Activated naive CD8-positive, alpha-beta T cell (primary cell): ENCODE data around the gene C3orf70.
"Not testable (repeated sequence)": the region's sequence is repeated elsewhere in the genome, so short reads cannot be mapped to it uniquely, and the experiment has no call there.

Experiments
- H3K27ac Mint-ChIP-seq: one replicate; pipeline ENCODE4 v1.8.0; 2021; ENCODE audit warnings: mixed read lengths
- H3K27me3 Mint-ChIP-seq: one replicate; pipeline ENCODE4 v1.8.0; 2021; ENCODE audit warnings: mixed read lengths
- H3K36me3 Mint-ChIP-seq: one replicate; pipeline ENCODE4 v1.8.0; 2021; ENCODE audit warnings: mixed read lengths
- H3K4me1 Mint-ChIP-seq: one replicate; pipeline ENCODE4 v1.8.0; 2021; ENCODE audit warnings: low read depth, mixed read lengths
- H3K4me3 Mint-ChIP-seq: one replicate; pipeline ENCODE4 v1.8.0; 2021; ENCODE audit warnings: mild to moderate bottlenecking, mixed read lengths
- H3K9me3 Mint-ChIP-seq: one replicate; pipeline ENCODE4 v1.8.0; 2021; ENCODE audit warnings: low read depth, mixed read lengths

Gene C3orf70

DNA sequence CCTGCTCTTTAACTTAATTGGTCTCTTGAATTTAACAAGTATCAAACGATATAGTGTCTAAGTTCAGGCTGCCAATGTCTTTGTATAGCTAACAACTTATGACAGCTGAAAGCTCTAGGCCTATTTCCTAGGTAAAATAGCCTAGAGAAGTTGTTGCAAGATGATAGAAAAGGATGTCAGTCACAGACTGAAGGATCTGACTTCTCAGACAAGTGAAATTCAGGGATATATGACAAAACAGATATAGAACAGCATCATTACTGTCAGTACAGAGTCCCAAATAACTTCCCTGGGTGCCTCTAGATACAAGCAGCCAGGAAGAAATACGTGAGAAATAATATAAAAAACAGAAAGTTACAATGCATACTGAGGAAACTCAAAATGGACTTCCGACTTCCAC lies 26.7 kb downstream of the C3orf70 start:
- H3K9me3 Mint-ChIP-seq, result no peaks in the 10 kb centered on the region
- peaks cover 5% of the 10 kb centered on the region for H3K27me3 Mint-ChIP-seq
- no peaks in the 10 kb centered on the region for H3K4me1 Mint-ChIP-seq
- no peak overlapping the region for H3K4me3 Mint-ChIP-seq
- H3K36me3 Mint-ChIP-seq, result no peaks in the 10 kb centered on the region
- H3K27ac Mint-ChIP-seq, result no peak overlapping the region

DNA sequence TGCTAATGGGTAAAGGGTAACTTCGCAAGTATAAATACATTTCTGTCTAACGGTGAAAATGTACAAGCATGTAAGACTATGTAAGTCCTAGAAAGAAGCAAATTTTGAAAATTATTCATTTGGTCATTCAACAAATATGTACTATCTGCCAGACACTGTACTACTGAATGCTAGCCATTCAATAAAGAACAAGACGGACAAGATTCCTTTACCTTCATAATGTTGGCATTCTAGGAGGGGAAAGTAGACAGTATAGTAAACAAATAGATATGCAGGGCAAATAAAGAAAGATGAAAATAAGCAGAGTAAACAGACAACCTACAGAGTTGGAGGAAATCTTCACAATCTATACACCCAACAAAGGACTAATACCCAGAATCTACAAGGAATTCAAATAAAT lies 32.7 kb downstream of the C3orf70 start:
- Mint-ChIP-seq H3K36me3 (no peaks in the 10 kb centered on the region), H3K27me3 (peaks cover 20% of the 10 kb centered on the region), H3K4me1 (no peaks in the 10 kb centered on the region), H3K4me3 (no peak overlapping the region), H3K27ac (no peak overlapping the region), H3K9me3 (no peaks in the 10 kb centered on the region)

DNA sequence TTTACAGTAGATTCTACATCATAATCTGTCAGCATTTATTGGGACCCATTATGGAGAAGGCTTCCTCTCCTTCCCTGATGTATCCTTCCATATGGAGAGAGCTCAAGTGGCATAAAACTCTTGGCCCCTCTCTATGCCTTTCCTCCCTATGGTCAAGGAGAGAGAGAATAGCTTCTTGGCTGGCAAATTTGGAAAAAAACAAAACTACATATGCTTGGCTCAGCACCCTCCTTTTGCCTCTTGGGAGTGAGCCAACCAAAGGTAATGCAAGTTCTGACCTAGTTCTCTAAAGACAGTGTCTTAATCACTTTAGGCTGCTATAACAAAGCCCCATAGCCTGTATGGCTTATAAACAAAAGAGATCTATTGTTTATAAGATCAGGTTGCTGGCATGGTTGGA lies 37.5 kb downstream of the C3orf70 start:
- Mint-ChIP-seq H3K4me3 (no peak overlapping the region), H3K27me3 (peaks cover 23% of the 10 kb centered on the region), H3K27ac (no peak overlapping the region), H3K36me3 (no peaks in the 10 kb centered on the region), H3K4me1 (no peaks in the 10 kb centered on the region), H3K9me3 (no peaks in the 10 kb centered on the region)

DNA sequence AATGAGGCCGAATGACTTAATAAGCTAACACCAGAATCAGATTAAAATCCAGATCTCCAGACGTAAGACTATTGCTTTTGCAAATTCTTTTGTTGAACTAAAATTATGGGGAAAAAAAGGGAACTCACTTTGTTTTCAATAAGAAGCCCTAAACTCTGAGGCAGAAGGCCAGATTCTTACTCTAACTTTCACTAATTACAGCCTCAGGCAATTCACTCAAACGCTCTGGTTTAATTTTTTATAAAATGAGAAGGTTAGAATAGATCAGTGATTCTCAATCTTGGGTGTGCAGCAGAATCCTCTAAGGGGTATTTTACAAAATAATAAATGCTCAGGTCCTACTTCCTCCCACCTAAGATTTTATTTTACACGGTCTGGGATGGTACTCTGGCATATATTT lies 38.1 kb downstream of the C3orf70 start:
- Mint-ChIP-seq H3K27ac (no peak overlapping the region), H3K4me1 (no peaks in the 10 kb centered on the region), H3K4me3 (no peak overlapping the region), H3K27me3 (peaks cover 20% of the 10 kb centered on the region), H3K9me3 (no peaks in the 10 kb centered on the region), H3K36me3 (no peaks in the 10 kb centered on the region)

DNA sequence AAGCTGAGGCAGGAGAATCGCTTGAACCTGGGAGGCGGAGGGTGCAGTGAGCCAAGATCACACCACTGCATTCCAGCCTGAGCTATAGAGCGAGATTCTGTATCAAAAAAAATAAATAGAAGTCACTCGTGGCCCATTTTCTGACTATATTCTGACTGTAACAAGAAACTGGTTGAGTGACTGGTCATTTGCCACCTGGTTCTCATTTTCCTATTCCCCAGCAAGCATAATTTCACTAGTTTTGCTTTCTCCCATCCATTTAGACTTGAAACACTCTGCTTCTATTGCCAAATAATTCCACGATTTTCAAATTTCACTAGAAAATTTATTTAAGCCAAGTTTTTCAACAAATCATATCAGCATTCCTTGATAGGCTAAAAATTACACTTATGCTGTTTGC lies 40.7 kb downstream of the C3orf70 start:
- no peaks in the 10 kb centered on the region for H3K9me3 Mint-ChIP-seq
- no peak overlapping the region for H3K27ac Mint-ChIP-seq
- no peak overlapping the region for H3K4me3 Mint-ChIP-seq
- H3K27me3 Mint-ChIP-seq, result peaks cover 20% of the 10 kb centered on the region
- H3K4me1 Mint-ChIP-seq, result no peaks in the 10 kb centered on the region
- no peaks in the 10 kb centered on the region for H3K36me3 Mint-ChIP-seq

DNA sequence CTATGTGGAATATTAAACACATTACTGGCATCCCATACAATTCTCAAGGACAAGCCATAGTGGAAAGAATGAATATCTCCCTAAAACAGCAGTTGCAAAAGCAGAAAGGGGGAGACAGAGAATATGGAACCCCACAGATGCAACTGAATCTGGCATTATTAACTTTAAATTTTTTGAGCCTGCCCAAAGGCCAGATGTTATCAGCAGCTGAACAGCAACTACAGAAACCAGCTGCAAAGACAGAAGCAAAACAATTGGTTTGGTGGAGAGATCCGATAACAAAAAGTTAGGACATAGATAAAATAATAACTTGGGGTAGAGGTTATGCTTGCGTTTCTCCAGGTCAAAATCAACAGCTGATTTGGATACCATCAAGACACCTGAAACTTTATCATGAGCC lies 43.8 kb downstream of the C3orf70 start:
- not testable (repeated sequence) for H3K4me3 Mint-ChIP-seq, H3K27ac Mint-ChIP-seq, H3K36me3 Mint-ChIP-seq, H3K4me1 Mint-ChIP-seq
- H3K9me3 Mint-ChIP-seq, result peaks cover 17% of the 10 kb centered on the region
- H3K27me3 Mint-ChIP-seq, result peaks cover 18% of the 10 kb centered on the region

DNA sequence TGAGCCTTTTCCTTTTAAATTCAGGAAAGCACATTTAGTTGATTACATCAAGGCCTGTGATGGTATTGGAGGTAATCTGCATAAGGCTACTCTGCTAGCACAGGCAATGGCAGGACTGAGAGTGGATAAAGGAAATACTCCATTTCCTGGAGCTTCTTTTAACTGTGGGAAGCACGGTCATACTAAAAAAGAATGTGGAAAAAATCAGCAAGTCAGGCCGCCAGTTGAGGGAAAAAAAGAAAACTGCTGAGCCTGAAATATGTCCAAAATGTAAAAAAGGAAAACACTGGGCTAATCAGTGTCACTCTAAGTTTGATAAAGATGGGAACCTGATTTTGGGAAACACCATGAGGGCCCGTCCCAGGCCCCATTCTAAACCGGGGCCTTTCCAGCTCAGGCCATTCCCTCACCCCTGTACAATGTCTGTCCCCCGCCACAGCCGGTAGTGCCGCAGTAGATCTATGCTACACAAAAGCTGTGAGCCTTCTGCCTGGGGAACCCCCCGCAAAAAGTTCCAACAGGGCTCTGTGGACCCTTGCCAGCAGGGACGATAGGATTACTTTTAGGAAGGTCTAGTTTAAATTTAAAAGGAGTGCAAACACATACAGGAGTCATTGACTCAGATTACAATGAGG lies 46.5 kb downstream of the C3orf70 start:
- H3K27me3 Mint-ChIP-seq, result peaks cover 14% of the 10 kb centered on the region
- not testable (repeated sequence) for H3K36me3 Mint-ChIP-seq, H3K27ac Mint-ChIP-seq, H3K4me1 Mint-ChIP-seq, H3K4me3 Mint-ChIP-seq
- H3K9me3 Mint-ChIP-seq, result peaks cover 32% of the 10 kb centered on the region

DNA sequence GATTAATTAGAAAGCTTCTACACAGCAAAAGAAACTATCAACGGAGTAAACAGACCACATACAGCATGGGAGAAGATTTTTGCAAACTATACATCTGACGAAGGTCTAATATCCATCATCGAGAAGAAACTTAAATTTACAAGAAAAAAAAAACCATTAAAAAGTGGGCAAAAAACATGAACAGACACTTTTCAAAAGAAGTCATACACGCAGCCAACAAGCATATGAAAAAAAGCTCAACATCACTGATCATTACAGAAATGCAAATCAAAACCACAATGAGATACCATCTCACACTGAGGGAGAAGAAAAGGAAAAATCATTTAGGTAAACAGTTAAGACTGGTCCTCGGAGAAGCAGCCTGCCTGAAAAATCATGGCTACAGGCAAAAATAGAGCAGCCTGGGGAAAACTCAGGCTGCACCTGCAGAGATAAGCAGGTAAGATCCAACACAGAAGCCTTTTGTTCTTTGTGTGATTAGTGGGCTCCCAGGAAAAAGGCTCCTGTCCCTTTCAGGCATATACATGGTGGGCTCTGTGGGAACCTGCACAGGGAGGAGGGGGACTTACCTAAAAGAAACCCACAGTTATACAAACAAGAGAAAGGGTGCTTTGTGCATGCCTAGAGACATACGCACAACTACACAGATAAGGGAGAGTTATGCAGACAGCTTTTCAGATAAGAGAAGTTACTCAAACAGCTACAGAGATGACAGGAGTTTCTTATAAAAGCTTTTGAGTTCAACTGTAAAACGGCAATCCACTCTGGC lies 49.3 kb downstream of the C3orf70 start:
- Mint-ChIP-seq H3K9me3 (peaks cover 32% of the 10 kb centered on the region), H3K27me3 (peaks cover 10% of the 10 kb centered on the region), H3K36me3 (no peaks in the 10 kb centered on the region), H3K4me1 (no peaks in the 10 kb centered on the region), H3K4me3 (no peak overlapping the region), H3K27ac (no peak overlapping the region)

DNA sequence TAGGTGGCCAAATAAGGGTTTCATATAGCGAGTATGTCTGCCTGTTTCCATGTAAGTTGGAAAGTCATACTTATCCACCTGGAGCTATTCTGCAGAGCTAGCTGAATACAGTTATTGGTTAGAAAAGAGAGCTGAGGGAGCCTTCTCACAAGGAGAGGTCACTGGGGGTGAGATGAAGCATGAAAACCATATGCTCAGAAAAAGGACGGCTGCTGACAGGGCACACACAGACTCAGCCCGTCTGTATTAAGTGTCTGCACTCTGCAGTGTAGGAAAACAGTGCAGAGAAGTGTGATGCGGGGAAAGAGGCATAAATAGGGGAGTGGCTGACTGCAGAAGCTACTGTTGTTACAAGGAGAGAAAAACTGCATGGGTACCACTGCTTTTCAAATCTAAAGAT lies 58.2 kb downstream of the C3orf70 start:
- Mint-ChIP-seq H3K27me3 (peaks cover 19% of the 10 kb centered on the region), H3K36me3 (no peaks in the 10 kb centered on the region), H3K4me1 (no peaks in the 10 kb centered on the region), H3K27ac (no peak overlapping the region), H3K9me3 (no peaks in the 10 kb centered on the region), H3K4me3 (no peak overlapping the region)

DNA sequence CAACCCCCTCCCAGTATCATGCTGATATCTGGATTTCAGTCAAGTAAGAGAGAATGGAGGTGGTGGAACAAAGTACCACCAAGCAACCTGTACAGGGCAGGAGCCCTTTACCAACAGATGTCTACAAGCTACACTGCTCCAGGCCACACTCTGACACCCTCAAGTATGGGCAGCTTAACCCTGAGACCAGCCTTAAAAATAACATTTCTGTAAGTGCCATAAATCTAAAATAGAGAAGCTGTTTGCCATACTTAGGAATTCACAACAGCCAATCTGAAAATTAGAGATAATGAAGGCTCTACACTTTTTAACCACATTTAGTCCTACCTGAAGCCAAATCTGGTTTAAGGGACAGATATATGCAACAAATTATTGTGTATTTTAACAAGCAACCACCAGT lies 59.7 kb downstream of the C3orf70 start:
- Mint-ChIP-seq H3K36me3 (no peaks in the 10 kb centered on the region), H3K4me3 (no peak overlapping the region), H3K9me3 (no peaks in the 10 kb centered on the region), H3K27ac (no peak overlapping the region), H3K4me1 (no peaks in the 10 kb centered on the region), H3K27me3 (peaks cover 16% of the 10 kb centered on the region)

DNA sequence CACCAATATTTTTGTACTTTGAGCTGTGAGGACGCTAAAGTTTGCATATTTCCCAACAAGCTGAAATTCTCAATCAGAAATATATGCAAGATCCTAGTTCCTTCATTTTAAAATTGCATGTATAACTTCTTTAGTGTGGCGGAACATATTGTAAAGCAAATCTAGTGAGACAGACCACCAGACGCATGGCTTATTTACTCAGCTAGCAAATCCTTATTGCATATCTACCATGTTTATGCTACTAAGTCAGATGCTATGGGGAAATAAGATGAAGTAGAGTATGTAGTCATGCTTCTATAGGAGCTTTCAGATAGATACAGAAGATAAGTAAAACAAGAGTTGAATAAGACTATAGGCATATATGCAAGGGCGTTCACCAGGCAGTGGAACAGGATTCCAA lies 62.0 kb downstream of the C3orf70 start:
- H3K4me3 Mint-ChIP-seq, result no peak overlapping the region
- H3K27me3 Mint-ChIP-seq, result peaks cover 13% of the 10 kb centered on the region
- no peaks in the 10 kb centered on the region for H3K36me3 Mint-ChIP-seq
- no peaks in the 10 kb centered on the region for H3K4me1 Mint-ChIP-seq
- no peak overlapping the region for H3K27ac Mint-ChIP-seq
- H3K9me3 Mint-ChIP-seq, result no peaks in the 10 kb centered on the region

DNA sequence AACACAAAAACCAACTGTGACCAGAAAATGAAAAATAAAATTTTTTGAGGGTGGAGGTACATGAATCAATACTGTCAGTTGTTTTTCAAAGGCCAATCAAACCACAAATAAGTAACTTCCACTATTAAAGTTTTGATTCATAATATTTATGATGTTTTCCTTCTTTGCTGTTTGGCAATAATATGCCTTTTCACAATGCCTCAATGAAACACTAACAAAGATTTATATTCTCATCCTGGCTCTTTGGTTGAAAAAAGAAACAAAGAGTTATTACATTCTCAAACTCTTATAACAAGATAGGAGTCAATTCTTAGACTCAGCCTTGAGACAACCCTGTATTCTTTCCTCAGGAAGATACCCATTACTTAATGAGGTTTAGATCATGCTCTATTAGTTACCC lies 63.1 kb downstream of the C3orf70 start:
- Mint-ChIP-seq H3K36me3 (no peaks in the 10 kb centered on the region), H3K9me3 (no peaks in the 10 kb centered on the region), H3K4me1 (no peaks in the 10 kb centered on the region), H3K4me3 (no peak overlapping the region), H3K27ac (no peak overlapping the region), H3K27me3 (peaks cover 10% of the 10 kb centered on the region)

DNA sequence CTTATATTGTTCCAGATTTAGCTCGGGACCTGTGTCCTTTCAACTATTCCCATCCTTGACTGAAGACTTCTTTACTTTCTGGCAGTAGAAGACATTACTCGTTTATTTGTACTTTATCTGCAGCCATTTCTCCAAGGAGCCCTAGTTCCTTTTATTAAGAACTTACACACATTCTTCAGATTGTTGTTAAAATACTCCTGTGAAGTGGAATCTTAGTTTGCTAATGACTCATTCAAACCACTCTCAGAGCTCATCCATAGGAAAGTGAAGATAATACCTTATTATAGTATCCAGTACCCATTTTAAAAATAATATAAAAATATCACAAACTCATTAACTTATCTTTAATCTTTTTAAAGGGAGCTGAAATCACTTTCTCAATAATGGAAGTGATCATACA lies 63.5 kb downstream of the C3orf70 start:
- H3K27ac Mint-ChIP-seq, result no peak overlapping the region
- no peaks in the 10 kb centered on the region for H3K4me1 Mint-ChIP-seq
- H3K9me3 Mint-ChIP-seq, result no peaks in the 10 kb centered on the region
- no peaks in the 10 kb centered on the region for H3K36me3 Mint-ChIP-seq
- H3K4me3 Mint-ChIP-seq, result no peak overlapping the region
- peaks cover 10% of the 10 kb centered on the region for H3K27me3 Mint-ChIP-seq

DNA sequence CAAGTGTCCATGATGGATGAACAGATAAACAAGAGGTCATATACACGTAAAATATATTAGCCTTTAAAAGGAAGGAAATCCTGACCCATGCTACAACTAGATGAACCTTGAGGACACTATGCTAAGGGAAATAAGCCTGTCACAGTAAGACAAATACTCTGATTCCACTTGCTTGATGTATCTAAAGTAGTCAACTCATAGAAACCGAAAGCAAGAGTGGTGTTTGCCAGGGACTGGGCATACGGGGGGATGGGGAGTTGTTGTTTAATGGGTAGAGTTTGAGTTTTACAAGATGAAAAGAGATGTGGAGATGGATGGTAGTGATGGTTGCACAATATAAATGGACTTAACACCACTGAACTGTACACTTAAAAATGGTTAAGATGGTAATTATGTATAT lies 65.4 kb downstream of the C3orf70 start:
- Mint-ChIP-seq H3K27me3 (peaks cover 5% of the 10 kb centered on the region), H3K27ac (no peak overlapping the region), H3K4me3 (no peak overlapping the region), H3K36me3 (no peaks in the 10 kb centered on the region), H3K4me1 (no peaks in the 10 kb centered on the region), H3K9me3 (no peaks in the 10 kb centered on the region)

DNA sequence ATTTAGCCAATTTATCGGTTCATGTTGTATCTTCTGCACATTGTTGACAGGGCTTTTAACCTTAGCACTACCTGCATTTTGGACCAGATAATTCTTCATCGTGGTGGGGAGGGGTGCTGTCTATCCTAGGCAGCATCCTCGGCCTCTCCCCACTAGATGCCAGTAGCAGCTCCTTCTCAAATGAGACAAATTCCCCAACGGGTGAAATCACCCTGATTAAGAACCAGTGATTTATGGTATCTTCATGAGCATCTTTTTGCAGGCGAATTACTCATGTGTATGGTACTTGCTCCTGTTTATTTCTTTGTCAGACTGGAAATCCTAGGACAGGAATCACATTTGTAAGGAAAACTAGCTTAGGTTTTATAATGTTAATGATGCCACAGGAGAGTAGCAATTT lies 68.0 kb downstream of the C3orf70 start:
- Mint-ChIP-seq H3K4me3 (no peak overlapping the region), H3K4me1 (no peaks in the 10 kb centered on the region), H3K27ac (no peak overlapping the region), H3K36me3 (no peaks in the 10 kb centered on the region), H3K9me3 (no peaks in the 10 kb centered on the region), H3K27me3 (peaks cover 2% of the 10 kb centered on the region)

DNA sequence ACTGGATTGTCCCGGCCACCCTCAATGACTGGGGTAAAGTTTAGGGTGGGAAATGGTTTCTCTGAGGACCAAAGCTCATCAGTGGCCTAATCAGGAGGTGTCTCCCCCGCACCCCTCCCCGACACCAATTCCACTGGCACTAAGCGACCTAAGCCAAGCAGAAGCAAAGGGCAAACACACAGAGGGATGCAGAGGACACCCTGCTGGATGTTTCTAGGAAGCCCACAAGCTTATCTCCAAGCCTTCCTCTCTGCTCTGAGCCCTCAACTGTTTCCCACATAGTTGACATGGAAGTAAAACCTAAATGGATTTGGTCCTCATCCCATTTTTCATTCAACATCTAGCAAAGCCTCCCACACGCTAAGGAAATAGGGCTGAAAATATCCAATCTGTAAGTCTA lies 68.5 kb downstream of the C3orf70 start:
- Mint-ChIP-seq H3K36me3 (no peaks in the 10 kb centered on the region), H3K27me3 (peaks cover 2% of the 10 kb centered on the region), H3K27ac (no peak overlapping the region), H3K4me1 (no peaks in the 10 kb centered on the region), H3K9me3 (no peaks in the 10 kb centered on the region), H3K4me3 (no peak overlapping the region)
